NCI-H1105 treated with DMSO at 0.1 percent for 48 hours (cell line): ENCODE measurements around the gene CHPF.

Experiments used
- DNase-seq: peaks from one replicate; lab custom pipeline; 2025; lab: John Stamatoyannopoulos, UW

Gene CHPF

GRCh38 chr2:219551441-219552381, 8.1 kb upstream of the CHPF start:
- DNase-seq: peak; percentile 68

- DNase-seq: no peak
Observed at GRCh38 chr2:219549619-219550018, 6.0 kb upstream of the CHPF start.

GRCh38 chr2:219548990-219549389, 5.4 kb upstream of the CHPF start:
- DNase-seq: no peak

- DNase-seq: no peak
Observed at GRCh38 chr2:219547621-219548020, 4.0 kb upstream of the CHPF start.

- no peak for DNase-seq
Observed at GRCh38 chr2:219545943-219546352, 2.3 kb upstream of the CHPF start.

- no peak for DNase-seq
Observed at GRCh38 chr2:219545295-219545942, 1.8 kb upstream of the CHPF start.

- no peak for DNase-seq
Observed at GRCh38 chr2:219544567-219544966, 958 bp upstream of the CHPF start.

GRCh38 chr2:219542931-219543595, 546 bp downstream of the CHPF start:
- no peak for DNase-seq

- peak; percentile 77 for DNase-seq
Observed at GRCh38 chr2:219541611-219542180, 1.9 kb downstream of the CHPF start.

- no peak for DNase-seq
Observed at GRCh38 chr2:219540784-219541504, 2.7 kb downstream of the CHPF start.

GRCh38 chr2:219539926-219540678, 3.5 kb downstream of the CHPF start:
- no peak for DNase-seq

- no peak for DNase-seq
Observed at GRCh38 chr2:219538956-219539788, 4.4 kb downstream of the CHPF start.

GRCh38 chr2:219538504-219538951, 5.1 kb downstream of the CHPF start:
- DNase-seq: no peak

GRCh38 chr2:219537657-219538488, 5.7 kb downstream of the CHPF start:
- DNase-seq: no peak

GRCh38 chr2:219536967-219537366, 6.6 kb downstream of the CHPF start:
- DNase-seq: no peak

GRCh38 chr2:219536425-219536824, 7.2 kb downstream of the CHPF start:
- DNase-seq: no peak

GRCh38 chr2:219533930-219534661, 9.5 kb downstream of the CHPF start:
- DNase-seq: no peak

GRCh38 chr2:219532378-219532649, 11.3 kb downstream of the CHPF start:
- DNase-seq: no peak
